ENCODE measurements around the gene CCDC187.

The CCDC187 gene

DNA sequence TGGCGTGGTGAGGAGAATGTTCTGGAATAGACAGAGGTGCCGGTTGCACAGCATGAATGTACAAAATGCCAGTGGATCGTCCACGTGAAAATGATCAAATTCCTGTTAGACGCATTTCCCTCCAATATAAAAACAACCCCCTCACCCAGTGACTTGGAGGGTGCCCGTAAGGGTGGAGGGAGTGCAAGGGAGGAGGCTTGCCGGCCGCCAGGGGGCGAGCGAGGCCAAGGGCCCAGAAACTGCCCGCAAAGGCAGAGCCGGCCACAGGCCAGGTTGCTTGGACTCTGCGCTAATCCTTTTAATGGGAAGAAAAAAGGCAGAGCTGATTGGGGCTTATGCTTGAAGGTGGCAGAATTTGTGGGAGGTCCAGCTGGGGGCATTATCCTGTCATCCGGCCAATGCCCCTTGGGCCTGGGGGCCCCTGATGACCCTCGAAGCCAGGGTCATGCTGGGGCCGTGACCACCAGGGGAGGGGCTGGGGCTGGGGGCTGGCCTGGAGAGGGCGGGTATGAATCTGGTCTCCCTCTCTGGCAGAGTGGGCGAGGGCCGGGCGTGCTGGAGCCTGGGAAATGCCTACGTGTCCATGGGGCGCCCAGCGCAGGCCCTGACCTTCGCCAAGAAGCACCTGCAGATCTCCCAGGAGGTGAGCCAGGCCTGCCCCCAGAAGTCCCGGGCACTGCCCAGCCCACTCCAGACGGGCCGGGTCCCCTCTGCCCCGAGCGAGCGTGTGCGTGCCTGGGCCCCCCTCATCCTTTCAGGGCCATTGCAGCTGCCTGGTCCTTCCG is 35.5 kb upstream of the CCDC187 start:
- DNase-seq = peak in 10 of 14 donors; percentile 10 to 80 (median 46)

DNA sequence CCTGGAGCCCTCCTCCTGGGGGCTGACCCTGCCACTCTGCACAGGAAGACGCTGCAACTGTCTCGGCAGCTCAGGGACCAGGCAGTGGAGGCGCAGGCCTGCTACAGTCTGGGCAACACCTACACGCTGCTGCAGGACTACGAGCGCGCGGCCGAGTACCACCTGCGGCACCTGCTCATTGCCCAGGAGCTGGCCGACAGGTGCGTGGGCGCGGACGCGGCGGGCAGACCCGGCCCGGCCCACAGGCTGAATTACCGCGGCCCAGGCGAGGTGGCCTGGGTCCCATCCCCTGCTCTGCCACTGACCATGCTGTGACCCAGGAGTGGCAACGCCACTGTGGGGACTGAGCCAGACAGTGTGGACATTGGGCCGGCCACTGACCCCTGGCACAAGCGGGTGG is 34.6 kb upstream of the CCDC187 start:
- DNase-seq = no peak

DNA sequence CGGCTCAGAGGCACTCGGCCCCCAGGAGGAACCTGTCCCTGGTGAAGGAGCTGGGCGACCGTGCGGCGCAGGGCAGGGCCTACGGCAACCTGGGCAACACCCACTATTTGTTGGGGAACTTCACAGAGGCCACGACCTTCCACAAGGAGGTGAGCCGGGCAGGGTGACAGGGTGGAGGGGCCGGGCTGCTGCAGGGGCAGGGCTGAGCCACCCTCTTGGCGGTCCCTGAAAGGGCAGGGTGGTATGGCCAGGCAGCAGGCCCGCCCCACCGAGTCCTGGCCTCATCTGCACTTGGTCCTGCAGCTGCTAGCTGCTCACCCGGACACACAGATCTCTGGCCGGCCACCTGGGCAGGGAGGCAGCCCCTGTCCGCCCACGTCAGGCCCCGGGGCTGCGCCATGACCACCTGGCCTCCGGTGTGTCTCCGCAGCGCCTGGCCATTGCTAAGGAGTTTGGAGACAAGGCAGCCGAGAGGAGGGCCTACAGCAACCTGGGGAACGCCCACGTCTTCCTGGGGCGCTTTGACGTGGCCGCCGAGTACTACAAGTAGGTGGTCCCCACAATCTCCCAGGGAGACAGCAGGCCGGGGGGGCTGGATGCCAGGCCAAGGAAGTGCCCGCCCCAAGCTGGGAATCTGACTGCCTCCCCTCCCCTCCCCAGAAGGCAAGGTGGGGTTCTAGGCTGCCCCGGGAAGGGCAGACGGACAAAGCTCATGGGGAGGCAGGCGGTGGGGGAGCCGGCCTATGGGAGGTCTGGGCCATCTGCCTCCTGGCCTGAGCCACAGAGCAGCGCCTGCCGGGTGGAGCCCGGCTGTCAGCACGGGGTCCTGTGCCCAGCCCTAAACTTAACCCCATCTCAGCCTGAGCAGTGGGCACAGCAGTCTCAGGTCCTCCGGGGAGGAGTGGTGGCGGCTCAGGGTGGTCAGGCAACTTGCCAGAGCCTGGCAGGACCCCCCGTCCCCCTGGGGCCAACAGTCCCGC is 33.8 kb upstream of the CCDC187 start:
- DNase-seq = no peak

DNA sequence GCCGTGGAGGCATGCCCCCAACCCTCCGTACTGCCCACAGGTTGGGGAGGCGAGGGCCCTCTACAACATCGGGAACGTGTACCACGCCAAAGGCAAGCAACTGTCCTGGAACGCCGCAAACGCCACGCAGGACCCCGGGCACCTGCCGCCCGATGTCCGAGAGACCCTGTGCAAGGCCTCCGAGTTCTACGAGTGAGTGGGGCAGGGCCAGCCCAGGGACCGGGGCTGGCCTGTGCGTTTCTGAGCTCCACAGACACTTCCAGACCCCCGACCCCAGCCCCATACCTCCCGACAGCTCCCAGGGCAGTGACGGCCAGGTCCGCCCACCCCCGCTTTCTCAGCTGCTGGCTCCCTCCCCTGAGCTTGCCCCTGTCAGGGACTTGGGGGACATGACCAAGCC is 33.0 kb upstream of the CCDC187 start:
- DNase-seq = no peak

DNA sequence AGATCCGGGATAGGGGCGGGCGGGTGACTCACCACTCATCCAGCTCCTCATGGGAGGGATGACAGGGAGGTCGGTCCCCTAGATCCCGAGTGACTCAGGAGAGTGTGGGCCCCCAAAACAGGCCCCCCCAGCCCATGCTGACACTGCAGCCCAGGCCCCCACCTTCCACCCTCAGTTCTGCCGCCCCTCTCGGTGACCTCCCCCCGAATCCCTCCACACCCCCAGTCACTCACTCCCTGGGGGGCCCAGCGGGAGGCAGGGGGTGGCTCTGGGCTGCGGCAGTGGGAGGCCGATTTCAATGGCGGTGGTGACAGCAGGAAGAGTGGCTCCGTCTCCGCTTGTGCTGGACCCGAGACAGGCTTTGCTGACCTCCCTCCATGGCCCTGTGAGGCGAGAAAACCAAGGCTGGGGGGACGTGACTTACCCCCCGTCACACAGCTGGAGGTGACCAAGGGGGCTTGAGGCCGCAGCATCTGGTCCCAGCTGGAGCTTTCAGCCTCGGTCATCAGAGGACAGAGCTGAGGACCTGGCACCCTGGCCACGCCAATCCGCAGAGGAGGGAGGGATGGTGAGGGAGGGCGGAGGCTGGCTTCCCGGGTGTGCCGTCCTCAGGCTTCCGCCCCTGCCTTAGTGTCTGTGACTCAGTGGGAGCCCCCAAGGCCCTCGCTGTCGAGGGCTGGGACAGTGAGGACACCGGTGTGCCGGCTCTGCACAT is 32.4 kb upstream of the CCDC187 start:
- DNase-seq = no peak

DNA sequence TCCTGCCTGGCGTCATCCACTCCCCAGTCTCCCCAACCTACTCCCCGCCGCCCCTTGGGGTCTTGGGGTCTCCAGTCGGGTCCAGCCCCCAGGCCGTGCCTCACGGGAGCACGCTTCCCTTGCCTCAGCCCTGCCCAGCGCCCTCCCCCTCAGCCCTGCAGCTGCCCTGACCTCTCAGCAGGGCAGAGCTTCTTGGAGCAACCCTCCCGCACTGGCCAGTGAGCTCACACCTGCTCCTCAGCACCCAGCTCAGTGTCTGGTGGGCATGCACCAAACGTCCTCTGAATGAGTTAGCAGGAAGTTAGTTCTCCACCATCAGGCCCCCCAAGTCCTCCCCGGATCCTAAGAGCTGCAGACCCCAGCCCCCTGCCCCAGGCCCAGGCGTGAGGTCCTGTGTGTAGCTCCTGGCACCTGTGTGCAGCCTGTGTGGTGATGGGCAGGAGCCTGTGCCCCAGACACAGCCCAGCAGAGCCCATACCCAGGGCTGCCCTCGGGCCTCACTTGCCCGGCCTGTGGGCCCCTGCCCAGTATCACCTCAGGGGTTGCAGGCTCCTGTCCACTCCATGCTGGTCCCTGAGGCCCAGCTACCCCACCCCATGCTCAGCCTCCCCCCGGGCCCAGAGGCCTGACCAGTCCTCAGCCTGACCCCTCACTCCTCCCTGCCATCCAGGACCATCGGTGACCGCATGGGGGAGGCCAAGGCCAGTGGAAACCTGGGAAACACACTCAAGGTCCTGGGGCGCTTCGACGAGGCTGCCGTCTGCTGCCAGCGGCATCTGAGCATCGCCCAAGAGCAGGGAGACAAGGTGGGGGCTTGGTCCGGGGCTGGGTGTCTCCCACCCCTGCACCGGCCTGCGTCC is 31.6 kb upstream of the CCDC187 start:
- DNase-seq = no peak

DNA sequence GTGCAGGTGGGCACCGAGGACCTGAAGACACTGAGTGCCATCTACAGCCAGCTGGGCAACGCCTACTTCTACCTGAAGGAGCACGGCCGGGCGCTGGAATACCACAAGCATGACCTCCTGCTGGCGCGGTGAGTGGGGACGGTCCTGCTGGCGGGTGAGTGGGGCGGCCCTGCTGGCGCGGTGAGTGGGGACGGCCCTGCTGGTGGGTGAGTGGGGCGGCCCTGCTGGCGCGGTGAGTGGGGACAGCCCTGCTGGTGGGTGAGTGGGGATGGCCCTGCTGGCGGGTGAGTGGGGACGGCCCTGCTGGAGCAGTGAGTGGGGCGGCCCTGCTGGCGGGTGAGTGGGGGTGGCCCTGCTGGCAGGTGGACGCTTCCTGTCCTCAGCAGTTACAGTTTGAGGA is 30.6 kb upstream of the CCDC187 start:
- no peak for DNase-seq

DNA sequence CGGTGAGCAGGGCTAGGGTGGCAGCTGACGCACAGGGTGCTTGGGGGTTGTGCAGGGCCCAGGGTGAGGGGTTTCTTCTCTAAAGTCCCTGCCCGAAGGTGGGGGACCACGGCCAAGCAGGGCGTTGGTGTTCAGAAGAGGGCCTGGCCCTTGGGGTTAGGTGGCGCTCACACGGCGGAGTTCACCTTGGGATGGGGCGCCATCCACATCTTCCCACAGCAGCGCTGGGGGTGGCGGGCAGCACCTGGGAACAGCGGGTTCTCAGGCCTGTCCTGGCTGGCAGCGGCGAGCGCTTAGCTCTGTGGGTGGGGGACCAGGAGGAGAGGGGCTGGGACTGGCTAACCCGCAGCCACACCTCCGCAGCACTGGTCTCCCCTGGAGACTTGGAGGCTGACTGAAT is 29.6 kb upstream of the CCDC187 start:
- no peak for DNase-seq

DNA sequence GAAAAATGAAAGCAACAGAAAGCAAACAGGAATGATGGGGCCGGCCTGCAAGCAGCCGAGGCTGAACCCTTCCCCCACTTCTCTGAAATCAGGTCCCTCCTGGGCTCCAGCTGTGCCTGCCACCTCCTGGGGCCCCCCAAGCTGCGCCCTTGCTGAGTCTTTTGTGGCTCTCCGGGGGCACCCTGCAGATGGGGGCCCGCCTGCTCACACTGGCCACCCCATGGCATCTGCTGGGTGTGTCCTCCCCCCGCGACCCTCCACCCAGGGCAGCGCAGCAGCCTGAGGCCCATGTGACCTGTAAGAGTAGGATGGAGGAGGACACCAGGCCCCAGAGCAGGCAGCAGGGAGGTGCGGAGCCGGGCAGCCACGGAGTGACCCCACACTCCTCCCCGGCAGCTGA is 29.2 kb upstream of the CCDC187 start:
- DNase-seq = no peak

DNA sequence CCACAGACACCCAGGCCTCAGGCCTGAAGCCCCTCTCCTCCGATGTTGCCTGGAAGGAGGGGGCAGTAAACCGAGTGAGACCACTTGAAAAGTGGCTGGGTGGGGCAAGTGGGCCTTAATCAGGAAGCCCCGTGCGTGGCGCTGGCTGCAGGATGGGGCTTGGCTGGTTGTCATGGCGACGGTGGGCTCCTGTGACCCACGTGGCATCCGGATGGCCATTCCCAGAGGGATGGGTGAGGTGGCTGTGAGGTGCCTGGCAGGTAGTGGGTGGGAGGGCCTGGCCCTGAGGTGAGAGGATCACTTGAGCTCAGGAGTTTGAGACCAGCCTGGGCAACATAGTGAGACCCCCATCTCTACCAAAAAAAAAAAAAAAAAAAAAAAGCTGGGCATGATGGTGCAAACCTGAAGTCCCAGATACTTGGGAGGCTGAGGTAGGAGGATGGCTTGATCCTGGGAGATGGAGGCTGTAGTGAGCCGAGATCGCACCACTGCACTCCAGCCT is 28.6 kb upstream of the CCDC187 start:
- DNase-seq = no peak

DNA sequence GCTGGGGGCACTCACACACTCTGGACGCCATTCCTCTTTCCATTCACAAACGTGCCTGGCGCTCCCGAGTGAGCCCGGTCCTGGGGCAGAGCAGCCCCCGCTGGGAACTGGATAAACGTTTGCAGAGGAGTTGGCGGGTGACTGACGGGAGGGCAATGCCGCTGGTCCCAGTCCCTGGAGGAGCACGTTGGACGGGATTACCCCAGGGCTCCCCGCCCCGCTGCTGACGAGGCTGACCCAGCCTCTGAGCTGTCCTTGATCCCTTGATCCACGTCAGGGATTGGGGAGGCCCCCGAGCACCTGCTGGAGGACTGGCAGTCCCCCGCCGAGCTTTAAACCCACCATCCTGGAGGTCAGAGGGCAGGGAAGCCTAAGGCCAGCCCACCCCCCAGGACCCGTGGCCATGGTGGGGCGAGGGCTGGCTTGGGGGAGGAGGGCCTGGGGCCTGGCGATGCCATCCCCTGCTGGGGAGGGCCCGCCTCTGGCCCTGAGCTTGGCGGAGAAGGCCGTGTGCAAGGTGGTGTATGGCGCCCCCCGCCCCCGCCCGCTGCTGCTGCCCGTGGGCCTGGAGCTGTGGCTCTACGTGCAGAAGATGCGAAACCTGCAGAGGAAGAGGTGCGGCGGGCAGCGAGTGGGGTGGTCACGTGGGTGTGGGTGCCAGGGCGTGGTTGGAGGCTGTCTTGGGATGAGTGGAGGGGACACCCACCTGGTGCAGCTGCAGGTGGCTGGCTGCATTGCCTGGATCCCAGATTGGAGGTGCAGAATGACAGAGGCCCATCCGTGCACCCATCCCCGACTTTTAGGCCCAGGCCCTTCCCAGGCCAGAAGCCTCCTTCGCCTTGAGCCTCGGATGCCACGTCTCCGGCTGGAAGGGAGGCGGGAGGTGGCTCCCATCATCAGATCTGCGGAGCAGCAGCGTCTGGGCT is 27.9 kb upstream of the CCDC187 start:
- DNase-seq = no peak

DNA sequence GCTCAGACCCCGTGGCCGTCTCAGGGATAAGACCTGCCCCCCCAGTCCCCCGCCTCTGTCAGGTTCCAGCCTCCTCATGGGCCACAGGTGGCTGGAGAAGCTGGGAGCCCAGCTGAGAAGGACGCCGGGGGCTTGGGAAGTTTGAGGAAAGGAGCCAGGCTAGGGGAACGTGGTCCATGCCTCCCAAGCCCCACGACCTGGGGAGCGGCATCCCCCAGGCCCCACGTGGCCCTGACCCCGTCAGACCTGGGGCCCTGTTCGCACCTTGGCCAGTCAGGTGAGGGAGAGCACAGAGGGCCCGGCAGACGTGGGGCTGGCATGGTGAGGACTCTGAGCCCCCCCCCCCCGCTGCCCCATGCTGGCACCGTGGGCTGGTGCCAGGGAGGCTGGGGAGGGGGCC is 27.1 kb upstream of the CCDC187 start:
- no peak for DNase-seq

DNA sequence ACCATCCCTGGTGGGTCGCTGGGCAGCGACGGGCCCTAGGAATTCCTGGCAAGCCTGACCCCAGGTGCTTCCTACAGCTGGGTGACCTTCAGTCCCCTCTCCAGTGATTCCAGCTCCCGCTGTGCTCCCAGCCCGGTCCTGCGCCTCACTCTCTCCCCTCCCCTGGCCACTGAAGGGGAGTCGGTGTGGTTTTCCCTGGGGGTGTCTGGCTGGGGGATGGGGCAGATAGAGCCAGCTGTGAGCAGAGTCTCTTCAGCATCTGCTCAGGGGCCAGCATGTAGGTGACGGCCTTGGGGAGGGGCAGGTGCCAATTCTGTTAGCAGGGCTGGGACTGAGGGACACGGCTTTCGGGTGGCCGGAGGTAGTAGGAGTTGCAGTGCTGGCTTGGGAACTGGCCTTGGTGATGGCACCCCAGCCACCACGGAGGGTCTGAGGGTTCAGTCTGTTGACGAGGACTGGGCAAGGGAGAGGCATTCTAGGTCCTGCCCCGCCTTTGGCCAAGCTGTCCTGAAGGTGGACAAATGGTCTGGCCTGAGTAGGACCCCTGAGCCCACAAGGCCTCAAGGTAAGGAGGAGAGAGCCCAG is 26.6 kb upstream of the CCDC187 start:
- DNase-seq = no peak

DNA sequence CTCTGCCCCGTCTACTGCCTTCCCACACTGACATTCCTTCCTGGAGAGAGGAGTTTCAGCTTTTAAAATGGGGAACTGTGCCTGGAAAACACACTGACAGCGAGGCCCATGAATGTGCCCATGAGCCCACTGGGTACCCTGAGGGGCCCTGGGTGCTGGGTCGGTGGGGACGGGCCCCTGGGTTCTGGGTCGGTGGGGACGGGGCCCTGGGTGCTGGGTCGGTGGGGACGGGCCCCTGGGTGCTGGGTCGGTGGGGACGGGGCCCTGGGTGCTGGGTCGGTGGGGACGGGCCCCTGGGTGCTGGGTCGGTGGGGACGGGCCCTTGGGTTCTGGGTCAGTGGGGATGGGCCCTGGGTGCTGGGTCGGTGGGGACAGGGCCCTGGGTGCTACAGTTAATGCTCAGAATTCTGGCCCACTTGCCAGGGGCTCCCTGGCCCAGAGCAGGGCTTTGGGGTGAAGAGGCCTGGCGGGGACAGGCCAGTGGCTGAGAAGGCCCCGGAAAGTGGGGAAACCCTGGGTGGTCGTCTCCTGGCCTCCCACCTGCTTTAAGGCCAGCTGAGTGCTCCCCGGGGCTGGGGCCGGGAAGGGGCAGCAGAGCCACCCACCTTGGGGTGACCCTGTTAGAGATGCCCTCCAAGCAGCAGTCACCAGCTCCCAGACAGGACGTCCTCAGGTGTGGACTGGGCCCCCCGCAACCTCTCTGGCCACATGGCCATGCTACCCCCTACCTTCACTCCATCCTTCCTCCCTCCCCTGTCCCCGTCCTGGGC is 25.9 kb upstream of the CCDC187 start:
- DNase-seq = no peak

DNA sequence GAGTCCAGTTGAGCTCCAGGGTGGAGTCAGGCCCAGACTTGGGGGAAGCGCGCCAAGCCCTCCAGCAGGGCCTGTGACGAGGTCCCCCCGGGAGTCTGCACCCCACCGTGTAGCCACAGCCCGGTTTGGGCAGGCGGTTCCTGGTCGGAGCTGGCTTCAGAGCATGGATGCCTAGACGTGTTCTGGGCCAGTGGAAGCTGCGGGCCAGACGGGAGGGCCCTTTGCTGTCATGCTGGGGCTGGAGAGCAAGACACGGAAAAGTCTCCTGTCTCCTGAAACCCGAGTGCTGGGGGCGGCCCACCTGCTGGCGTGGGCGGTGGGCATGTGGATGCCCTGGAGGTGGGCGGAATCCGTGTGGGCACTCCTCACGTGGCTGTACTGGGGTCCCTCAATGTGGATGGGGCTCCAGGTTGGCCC is 25.3 kb upstream of the CCDC187 start:
- no peak for DNase-seq

DNA sequence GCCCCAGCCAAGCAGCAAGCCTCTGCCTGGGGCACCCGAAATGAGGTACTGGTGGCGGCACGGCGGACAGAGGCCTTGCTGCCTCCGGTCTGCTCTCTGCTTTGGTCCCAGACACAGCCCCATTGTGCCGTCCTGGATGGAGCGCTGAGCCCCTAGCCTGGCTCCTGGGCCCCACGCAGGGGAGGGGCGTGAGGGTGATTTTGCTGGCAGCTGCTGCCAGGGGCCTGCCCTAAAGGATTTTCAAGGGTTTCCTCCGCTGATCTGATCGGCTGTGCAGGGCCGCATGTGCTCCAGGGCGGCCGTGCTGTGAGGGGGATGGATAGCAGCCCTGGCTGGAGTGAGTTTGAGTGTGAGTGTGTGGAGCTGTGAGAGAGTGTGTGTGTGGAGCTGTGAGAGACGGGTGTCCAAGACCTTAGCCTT is 24.7 kb upstream of the CCDC187 start:
- peak in 8 of 14 donors; percentile 22 to 68 (median 40) for DNase-seq

DNA sequence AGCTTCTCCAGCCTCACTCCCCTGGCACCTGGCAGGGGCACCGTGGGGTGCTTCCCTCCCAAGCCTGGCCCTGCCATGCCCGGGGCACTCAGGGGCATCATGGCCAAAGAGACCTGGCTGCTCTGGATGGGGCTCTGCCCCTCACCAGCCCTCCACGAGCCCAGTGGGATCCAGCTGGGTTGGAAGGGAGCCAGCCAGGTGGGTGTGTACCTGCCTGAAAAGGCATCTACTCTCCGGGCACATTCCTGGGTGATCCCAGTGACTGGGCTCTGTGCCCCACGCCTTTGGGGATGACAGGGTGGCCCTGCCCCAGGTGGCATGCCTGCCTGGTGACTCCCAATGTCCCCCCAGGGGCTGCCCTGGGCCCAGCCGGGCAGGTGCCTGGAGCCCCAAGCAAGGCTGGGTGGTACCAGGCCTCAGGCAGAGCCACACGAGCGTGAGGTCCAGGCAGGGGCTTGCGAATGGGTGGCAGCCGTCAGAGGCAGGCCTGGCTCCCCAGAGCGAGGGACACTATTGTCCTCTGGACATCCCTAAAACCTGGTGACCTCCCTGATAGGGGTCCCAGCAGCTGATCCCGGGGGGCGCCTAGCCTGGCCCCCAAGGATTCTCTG is 24.2 kb upstream of the CCDC187 start:
- peak in 3 of 14 donors; percentile 36 to 68 (median 47) for DNase-seq

DNA sequence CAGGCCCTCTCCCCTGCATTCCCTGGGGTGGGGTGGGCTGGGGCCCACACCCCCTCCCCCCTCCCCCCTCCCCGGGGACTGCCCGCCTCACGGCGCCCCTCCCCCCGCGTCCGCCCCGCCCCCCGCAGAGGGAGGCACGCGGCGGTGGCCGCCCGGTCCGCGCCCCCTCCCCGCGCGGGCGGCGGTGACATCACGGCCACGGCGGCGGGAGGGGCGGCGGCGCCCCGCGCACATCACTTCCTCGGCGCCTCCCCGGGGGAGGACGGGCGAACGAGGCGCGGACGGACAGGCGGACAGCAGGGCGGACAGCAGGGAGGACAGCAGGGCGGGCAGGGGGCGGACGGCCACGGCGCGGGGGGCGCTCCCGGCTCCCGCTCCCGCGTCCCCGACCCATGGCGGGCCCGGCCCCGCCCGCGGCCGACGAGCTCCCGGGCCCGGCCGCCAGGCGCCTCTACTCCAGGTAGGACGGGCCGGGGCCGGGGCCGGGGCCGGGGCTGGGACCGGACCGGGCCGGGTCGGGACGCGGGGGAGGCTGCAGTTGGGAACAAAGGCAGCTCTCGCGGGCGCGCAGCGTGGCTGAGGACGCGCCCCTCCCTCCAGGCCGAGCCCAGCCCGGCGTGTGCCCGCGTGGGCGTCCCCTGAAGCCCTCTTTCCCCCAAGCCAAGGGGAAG is 23.5 kb upstream of the CCDC187 start, which contains the start of gene GPSM1:
GPSM1 (plus strand) TSS at position 236 of the 671 bp plus-strand sequence; CDS start at position 393, 157 bp downstream.
- DNase-seq = peak in 9 of 14 donors; percentile 12 to 57 (median 33)
